Lower leg skin (tissue), 3 donors: ENCODE measurements around the gene ELP4.

Experiments used
- CTCF ChIP-seq, 3 donors: fragments of 450-650 bp; IDR thresholded peaks; one replicate each; pipeline ENCODE4 v1.5.1; 2016; ENCODE audit warnings: antibody characterized with exemption in 3 of 3, mild to moderate bottlenecking in 3 of 3, moderate library complexity in 2 of 3
- POLR2A ChIP-seq, 2 donors: fragments of 450-650 bp; IDR thresholded peaks; one replicate each; pipeline ENCODE4 v1.6.1; 2016 to 2017; ENCODE audit warnings: antibody characterized with exemption in 2 of 2, mild to moderate bottlenecking in 1 of 2, moderate library complexity in 1 of 2

- TF ChIP-seq CTCF (IDR thresholded peaks at IDR 0.05) (no peak), POLR2A (IDR thresholded peaks at IDR 0.05) (no peak)
Measured at GRCh38 chr11:31763296-31763695, 253.7 kb downstream of the ELP4 start.
